HEK293 (cell line): ENCODE data around the gene BPIFB4.

Source experiments
- CTCF ChIA-PET: fragments of 350-600 bp; formaldehyde crosslinking; extraction: SDS; loops from one replicate; lab custom pipeline; 2021; ENCODE audit warnings: antibody characterized with exemption; lab: Yijun Ruan, JAX
- POLR2A ChIA-PET: fragments of 300-600 bp; formaldehyde crosslinking; extraction: SDS; loops from one replicate; lab custom pipeline; 2020; ENCODE audit warnings: antibody characterized with exemption, inconsistent platforms; lab: Yijun Ruan, JAX
- H3K27ac ChIP-seq: fragments of 200-500 bp; sonication (Bioruptor generic); 2 replicates; pipeline ENCODE4 v1.5.1; 2014; ENCODE audit warnings: low read depth, low read length, control low read depth, inconsistent platforms; ENCODE audit errors: extremely low read depth
- H3K36me3 ChIP-seq, 2 experiments: fragments of 200-500 bp in 1 of 2; sonication (Bioruptor generic) in 1 of 2; 1 replicate in 1 of 2; 2 replicates in 1 of 2; pipeline ENCODE4 v1.5.1; 2014 to 2017; ENCODE audit warnings: inconsistent platforms in 2 of 2, low read length in 2 of 2; ENCODE audit not compliant: control insufficient read depth in 2 of 2, insufficient read depth in 1 of 2
- H3K4me1 ChIP-seq: fragments of 200-500 bp; sonication (Bioruptor generic); 2 replicates; pipeline ENCODE4 v1.5.1; 2014; ENCODE audit warnings: mild to moderate bottlenecking, low read length, inconsistent platforms; ENCODE audit not compliant: control insufficient read depth, insufficient read depth
- H3K4me3 ChIP-seq: 2 replicates; pipeline ENCODE4 v1.5.1; 2011; ENCODE audit warnings: low read depth, mild to moderate bottlenecking, control low read depth, low read length, moderate library complexity
- H3K9me3 ChIP-seq: fragments of 200-500 bp; sonication (Bioruptor generic); 2 replicates; pipeline ENCODE4 v1.5.1; 2014; ENCODE audit warnings: low read depth, low read length, inconsistent platforms; ENCODE audit not compliant: control insufficient read depth, insufficient read depth
- EGR2 ChIP-seq: fragments of 450-650 bp; formaldehyde crosslinking; IDR thresholded peaks from 2 replicates; pipeline ENCODE4 v1.5.1; 2016; ENCODE audit warnings: low read depth, missing biosample characterization, missing genetic modification characterization
- GLI2 ChIP-seq: fragments of 450-650 bp; formaldehyde crosslinking; IDR thresholded peaks from 2 replicates; pipeline ENCODE4; 2017; ENCODE audit warnings: missing biosample characterization, missing genetic modification characterization, low read depth, borderline replicate concordance
- HOXA7 ChIP-seq: sonication (generic); formaldehyde crosslinking; IDR thresholded peaks from 2 replicates; pipeline ENCODE4 v1.8.1; 2022; ENCODE audit warnings: missing genetic modification reagents, borderline replicate concordance
- HOXD13 ChIP-seq: sonication (generic); formaldehyde crosslinking; IDR thresholded peaks from 2 replicates; pipeline ENCODE4 v1.8.0; 2022; ENCODE audit warnings: missing genetic modification reagents, borderline replicate concordance
- IKZF3 ChIP-seq: fragments of 450-650 bp; IDR thresholded peaks from 2 replicates; pipeline ENCODE4 v1.5.0; 2018; ENCODE audit warnings: missing biosample characterization, mild to moderate bottlenecking, missing genetic modification characterization, moderate library complexity
- PRDM6 ChIP-seq: fragments of 450-650 bp; formaldehyde crosslinking; IDR thresholded peaks from 2 replicates; pipeline ENCODE4 v1.5.1; 2017; ENCODE audit warnings: missing biosample characterization, missing genetic modification characterization
- REPIN1 ChIP-seq: fragments of 450-650 bp; formaldehyde crosslinking; IDR thresholded peaks from 2 replicates; pipeline ENCODE4 v1.5.1; 2017; ENCODE audit warnings: missing biosample characterization, missing genetic modification characterization, low read depth
- SETDB1 ChIP-seq: IDR thresholded peaks from one replicate; pipeline ENCODE4 v1.6.1; 2017; ENCODE audit warnings: mild to moderate bottlenecking, low read length, moderate library complexity, mixed read lengths; ENCODE audit not compliant: insufficient read length
- SP2 ChIP-seq: fragments of 450-650 bp; formaldehyde crosslinking; IDR thresholded peaks from 2 replicates; pipeline ENCODE4 v1.5.1; 2016; ENCODE audit warnings: missing biosample characterization, missing genetic modification characterization
- YY1 ChIP-seq: fragments of 450-650 bp; formaldehyde crosslinking; IDR thresholded peaks from 2 replicates; pipeline ENCODE4 v1.5.1; 2018; ENCODE audit warnings: missing biosample characterization, missing genetic modification characterization
- ZBTB1 ChIP-seq: fragments of 450-650 bp; formaldehyde crosslinking; IDR thresholded peaks from 2 replicates; pipeline ENCODE4 v1.5.1; 2016; ENCODE audit warnings: missing biosample characterization, missing genetic modification characterization
- ZBTB17 ChIP-seq: fragments of 450-650 bp; formaldehyde crosslinking; IDR thresholded peaks from 2 replicates; pipeline ENCODE4 v1.5.1; 2016; ENCODE audit warnings: missing biosample characterization, missing genetic modification characterization
- ZBTB8A ChIP-seq: fragments of 450-650 bp; formaldehyde crosslinking; IDR thresholded peaks from 2 replicates; pipeline ENCODE4 v1.5.1; 2016; ENCODE audit warnings: missing biosample characterization, missing genetic modification characterization
- ZNF16 ChIP-seq: fragments of 450-650 bp; formaldehyde crosslinking; IDR thresholded peaks from 2 replicates; pipeline ENCODE4 v1.5.1; 2016; ENCODE audit warnings: low read depth, missing biosample characterization, missing genetic modification characterization
- ZNF175 ChIP-seq: fragments of 450-650 bp; formaldehyde crosslinking; IDR thresholded peaks from 2 replicates; pipeline ENCODE4 v1.5.1; 2016; ENCODE audit warnings: missing biosample characterization, missing genetic modification characterization
- ZNF202 ChIP-seq: fragments of 450-650 bp; formaldehyde crosslinking; IDR thresholded peaks from 2 replicates; pipeline ENCODE4 v1.5.1; 2016; ENCODE audit warnings: missing biosample characterization, missing genetic modification characterization, borderline replicate concordance
- ZNF292 ChIP-seq: fragments of 450-650 bp; formaldehyde crosslinking; IDR thresholded peaks from 2 replicates; pipeline ENCODE4 v1.5.1; 2016; ENCODE audit warnings: low read depth, missing biosample characterization, missing genetic modification characterization, borderline replicate concordance
- ZNF354C ChIP-seq: fragments of 450-650 bp; formaldehyde crosslinking; IDR thresholded peaks from 2 replicates; pipeline ENCODE4 v1.5.1; 2016; ENCODE audit warnings: missing biosample characterization, missing genetic modification characterization, low read depth, borderline replicate concordance
- ZNF391 ChIP-seq: fragments of 450-650 bp; formaldehyde crosslinking; IDR thresholded peaks from 2 replicates; pipeline ENCODE4 v1.5.1; 2016; ENCODE audit warnings: low read depth, missing biosample characterization, missing genetic modification characterization, borderline replicate concordance
- ZNF404 ChIP-seq: fragments of 450-650 bp; formaldehyde crosslinking; IDR thresholded peaks from 2 replicates; pipeline ENCODE4 v1.5.1; 2017; ENCODE audit warnings: missing biosample characterization, missing genetic modification characterization
- ZNF433 ChIP-seq: fragments of 450-650 bp; formaldehyde crosslinking; IDR thresholded peaks from 2 replicates; pipeline ENCODE4 v1.5.1; 2016; ENCODE audit warnings: missing biosample characterization, missing genetic modification characterization, low read depth
- ZNF530 ChIP-seq: fragments of 450-650 bp; formaldehyde crosslinking; IDR thresholded peaks from 2 replicates; pipeline ENCODE4 v1.5.1; 2016; ENCODE audit warnings: low read depth, missing biosample characterization, missing genetic modification characterization
- ZNF677 ChIP-seq: fragments of 450-650 bp; IDR thresholded peaks from 2 replicates; pipeline ENCODE4 v1.5.0; 2018; ENCODE audit warnings: missing biosample characterization, mild to moderate bottlenecking, missing genetic modification characterization, moderate library complexity
- ZNF692 ChIP-seq: fragments of 450-650 bp; formaldehyde crosslinking; IDR thresholded peaks from 2 replicates; pipeline ENCODE4 v1.5.1; 2016; ENCODE audit warnings: missing biosample characterization, missing genetic modification characterization
- ZNF768 ChIP-seq: fragments of 450-650 bp; formaldehyde crosslinking; IDR thresholded peaks from 2 replicates; pipeline ENCODE4 v1.5.1; 2018; ENCODE audit warnings: missing biosample characterization, mild to moderate bottlenecking, missing genetic modification characterization
- TF ChIP-seq, protein P1 (sequence below): sonication (generic); formaldehyde crosslinking; IDR thresholded peaks from 2 replicates; pipeline ENCODE4 v1.8.1; 2022; ENCODE audit warnings: mild to moderate bottlenecking, moderate library complexity, missing genetic modification reagents
- TF ChIP-seq, protein P2 (sequence below): fragments of 450-650 bp; formaldehyde crosslinking; IDR thresholded peaks from 2 replicates; pipeline ENCODE4 v1.5.1; 2016; ENCODE audit warnings: missing biosample characterization, missing genetic modification characterization, low read depth

Gene BPIFB4

DNA sequence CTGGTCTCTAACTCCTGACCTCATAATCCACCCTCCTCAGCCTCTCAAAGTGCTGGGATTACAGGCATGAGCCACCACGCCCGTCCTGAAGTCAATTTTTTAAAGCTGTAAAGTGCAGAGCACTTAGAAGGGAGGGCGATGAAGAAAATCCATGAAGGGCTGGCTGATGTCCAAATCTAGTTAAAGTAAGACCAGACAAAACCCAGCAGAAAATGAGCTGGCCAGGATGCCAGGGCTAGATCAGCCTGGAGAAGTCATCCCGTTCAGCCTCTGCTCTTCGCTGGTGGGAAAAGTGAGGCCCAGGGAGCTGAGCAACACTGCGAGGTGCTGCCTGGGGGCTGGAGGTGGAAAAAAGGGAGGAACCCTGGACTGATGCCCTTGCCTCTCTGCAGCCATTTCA, 3.1 kb downstream of the BPIFB4 start (continued):
- no peak for TF ChIP-seq ZBTB1 (tag by site-specific recombination)
- no peak for TF ChIP-seq ZNF530 (tag by site-specific recombination)

GRCh38 chr20:33083544-33084340, 4.3 kb downstream of the BPIFB4 start:
- no peak overlapping the region for H3K4me3 ChIP-seq
- H3K9me3 ChIP-seq: no peaks in the 10 kb centered on the region
- no peaks in the 10 kb centered on the region for H3K4me1 ChIP-seq
- no peak for TF ChIP-seq ZNF404
- no peak for TF ChIP-seq PRDM6
- TF ChIP-seq, protein P1, sequence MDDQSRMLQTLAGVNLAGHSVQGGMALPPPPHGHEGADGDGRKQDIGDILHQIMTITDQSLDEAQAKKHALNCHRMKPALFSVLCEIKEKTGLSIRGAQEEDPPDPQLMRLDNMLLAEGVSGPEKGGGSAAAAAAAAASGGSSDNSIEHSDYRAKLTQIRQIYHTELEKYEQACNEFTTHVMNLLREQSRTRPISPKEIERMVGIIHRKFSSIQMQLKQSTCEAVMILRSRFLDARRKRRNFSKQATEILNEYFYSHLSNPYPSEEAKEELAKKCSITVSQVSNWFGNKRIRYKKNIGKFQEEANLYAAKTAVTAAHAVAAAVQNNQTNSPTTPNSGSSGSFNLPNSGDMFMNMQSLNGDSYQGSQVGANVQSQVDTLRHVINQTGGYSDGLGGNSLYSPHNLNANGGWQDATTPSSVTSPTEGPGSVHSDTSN (CRISPR knock-in tag): no peak
- TF ChIP-seq ZNF202 (tag by site-specific recombination): no peak
- no peak for TF ChIP-seq ZNF354C (tag by site-specific recombination)
- TF ChIP-seq ZNF677: no peak
- no peak for TF ChIP-seq SETDB1
- TF ChIP-seq ZNF692: no peak
- no peaks in the 10 kb centered on the region for H3K36me3 ChIP-seq
- ChIA-PET POLR2A (no interaction called here), CTCF (interaction anchor here (0.5 to 0.7 kb wide), 2 partner anchors 181 to 410 kb away, joined by 3 to 4 read pairs; partner anchors contain the start of gene C20orf203)
- no peak overlapping the region for H3K27ac ChIP-seq

DNA sequence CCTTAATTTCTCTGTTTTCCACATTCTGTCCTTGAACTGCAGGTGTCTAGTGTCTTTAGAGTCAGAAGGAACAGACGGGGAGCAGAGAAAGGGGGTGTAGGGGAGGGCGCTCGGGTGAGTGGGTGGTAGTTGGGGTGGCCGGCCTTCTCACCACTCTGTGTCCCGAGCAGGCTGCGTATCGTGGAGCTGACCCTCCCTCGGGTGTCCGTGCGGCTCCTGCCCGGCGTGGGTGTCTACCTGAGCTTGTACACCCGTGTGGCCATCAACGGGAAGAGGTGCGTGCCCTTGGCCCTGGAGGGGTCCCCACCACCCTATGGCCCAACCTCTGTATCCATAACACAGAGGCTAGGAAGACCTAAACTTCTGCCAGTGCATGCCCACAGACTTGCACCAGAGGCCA, 5.3 kb downstream of the BPIFB4 start:
- no peak overlapping the region for H3K4me3 ChIP-seq
- POLR2A ChIA-PET: no interaction called here
- CTCF ChIA-PET: interaction anchor here (0.5 to 1.3 kb wide), 3 partner anchors 11 to 411 kb away, joined by 3 to 6 read pairs (median 3); partner anchors contain the start of gene C20orf203

More for the DNA sequence above, 5.3 kb downstream of the BPIFB4 start:
- H3K9me3 ChIP-seq: no peaks in the 10 kb centered on the region
- no peaks in the 10 kb centered on the region for H3K36me3 ChIP-seq
- TF ChIP-seq YY1 (tag by site-specific recombination) (no peak), IKZF3 (tag by site-specific recombination) (no peak), ZBTB17 (tag by site-specific recombination) (no peak), ZNF16 (tag by site-specific recombination) (no peak), ZNF292 (tag by site-specific recombination) (no peak), ZNF433 (no peak), ZNF768 (no peak), HOXD13 (no peak), EGR2 (tag by site-specific recombination) (no peak), GLI2 (tag by site-specific recombination) (no peak), SP2 (tag by site-specific recombination) (no peak), ZNF391 (tag by site-specific recombination) (no peak), HOXA7 (no peak), ZBTB8A (no peak), REPIN1 (tag by site-specific recombination) (no peak), ZNF175 (tag by site-specific recombination) (no peak)
- TF ChIP-seq, protein P2, sequence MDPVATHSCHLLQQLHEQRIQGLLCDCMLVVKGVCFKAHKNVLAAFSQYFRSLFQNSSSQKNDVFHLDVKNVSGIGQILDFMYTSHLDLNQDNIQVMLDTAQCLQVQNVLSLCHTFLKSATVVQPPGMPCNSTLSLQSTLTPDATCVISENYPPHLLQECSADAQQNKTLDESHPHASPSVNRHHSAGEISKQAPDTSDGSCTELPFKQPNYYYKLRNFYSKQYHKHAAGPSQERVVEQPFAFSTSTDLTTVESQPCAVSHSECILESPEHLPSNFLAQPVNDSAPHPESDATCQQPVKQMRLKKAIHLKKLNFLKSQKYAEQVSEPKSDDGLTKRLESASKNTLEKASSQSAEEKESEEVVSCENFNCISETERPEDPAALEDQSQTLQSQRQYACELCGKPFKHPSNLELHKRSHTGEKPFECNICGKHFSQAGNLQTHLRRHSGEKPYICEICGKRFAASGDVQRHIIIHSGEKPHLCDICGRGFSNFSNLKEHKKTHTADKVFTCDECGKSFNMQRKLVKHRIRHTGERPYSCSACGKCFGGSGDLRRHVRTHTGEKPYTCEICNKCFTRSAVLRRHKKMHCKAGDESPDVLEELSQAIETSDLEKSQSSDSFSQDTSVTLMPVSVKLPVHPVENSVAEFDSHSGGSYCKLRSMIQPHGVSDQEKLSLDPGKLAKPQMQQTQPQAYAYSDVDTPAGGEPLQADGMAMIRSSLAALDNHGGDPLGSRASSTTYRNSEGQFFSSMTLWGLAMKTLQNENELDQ: no peak
- H3K4me1 ChIP-seq: no peaks in the 10 kb centered on the region
- H3K27ac ChIP-seq: no peak overlapping the region
